LNCAP (cell line): Measurements from ENCODE around the gene RXRA.

Source experiments
- TF ChIP-seq, protein P1 (sequence below): fragments of 450-650 bp; IDR thresholded peaks from 2 replicates; pipeline ENCODE4 v1.5.1; 2017; ENCODE audit warnings: mild to moderate bottlenecking

Gene RXRA

GRCh38 chr9:134473141-134474054 lies 147.1 kb downstream of the RXRA start:
- TF ChIP-seq, protein P1, sequence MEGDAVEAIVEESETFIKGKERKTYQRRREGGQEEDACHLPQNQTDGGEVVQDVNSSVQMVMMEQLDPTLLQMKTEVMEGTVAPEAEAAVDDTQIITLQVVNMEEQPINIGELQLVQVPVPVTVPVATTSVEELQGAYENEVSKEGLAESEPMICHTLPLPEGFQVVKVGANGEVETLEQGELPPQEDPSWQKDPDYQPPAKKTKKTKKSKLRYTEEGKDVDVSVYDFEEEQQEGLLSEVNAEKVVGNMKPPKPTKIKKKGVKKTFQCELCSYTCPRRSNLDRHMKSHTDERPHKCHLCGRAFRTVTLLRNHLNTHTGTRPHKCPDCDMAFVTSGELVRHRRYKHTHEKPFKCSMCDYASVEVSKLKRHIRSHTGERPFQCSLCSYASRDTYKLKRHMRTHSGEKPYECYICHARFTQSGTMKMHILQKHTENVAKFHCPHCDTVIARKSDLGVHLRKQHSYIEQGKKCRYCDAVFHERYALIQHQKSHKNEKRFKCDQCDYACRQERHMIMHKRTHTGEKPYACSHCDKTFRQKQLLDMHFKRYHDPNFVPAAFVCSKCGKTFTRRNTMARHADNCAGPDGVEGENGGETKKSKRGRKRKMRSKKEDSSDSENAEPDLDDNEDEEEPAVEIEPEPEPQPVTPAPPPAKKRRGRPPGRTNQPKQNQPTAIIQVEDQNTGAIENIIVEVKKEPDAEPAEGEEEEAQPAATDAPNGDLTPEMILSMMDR: no peak

DNA sequence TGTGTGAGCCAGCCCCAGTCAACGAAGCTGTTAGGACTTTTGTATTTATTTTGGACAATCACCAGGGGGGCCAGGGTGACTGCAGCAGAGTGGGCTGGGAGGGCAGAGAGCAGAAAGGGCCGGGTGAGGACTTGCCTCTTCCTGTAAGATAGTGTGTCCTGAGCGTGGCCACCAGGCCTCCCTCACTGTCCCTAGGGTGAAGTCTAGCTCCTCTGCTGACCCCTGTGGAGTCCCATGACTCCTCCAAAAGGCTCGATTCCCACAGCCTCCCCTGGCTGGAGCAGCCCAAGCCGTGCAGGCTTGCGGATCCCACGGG lies 147.8 kb downstream of the RXRA start:
- TF ChIP-seq, protein P1: no peak

- TF ChIP-seq, protein P1: no peak
These were observed 148.9 kb downstream of the RXRA start for GRCh38 chr9:134475011-134475790.

GRCh38 chr9:134476272-134476941 lies 150.2 kb downstream of the RXRA start:
- TF ChIP-seq, protein P1: no peak

DNA sequence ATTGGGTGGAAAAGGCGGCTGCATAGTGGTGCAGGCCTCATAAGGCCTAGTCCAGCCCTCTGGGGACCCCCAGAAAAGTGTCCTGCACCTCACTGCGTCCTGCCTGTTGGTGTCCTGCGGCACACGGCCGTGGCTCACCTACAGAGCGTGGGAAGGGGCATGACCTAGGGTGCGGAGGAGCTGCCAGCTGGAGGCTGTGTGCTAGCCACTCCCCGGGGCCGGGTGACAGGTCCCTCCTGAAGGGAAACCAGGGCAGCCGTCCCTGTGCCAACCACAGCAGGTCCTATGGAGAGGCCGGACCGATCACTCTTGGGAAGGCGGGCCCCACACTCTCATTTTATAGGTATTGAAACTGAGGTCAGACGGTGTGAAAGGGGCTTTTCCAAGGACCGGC lies 150.7 kb downstream of the RXRA start:
- TF ChIP-seq, protein P1: no peak

- TF ChIP-seq, protein P1: no peak
These were observed 151.2 kb downstream of the RXRA start for GRCh38 chr9:134477342-134477925.

GRCh38 chr9:134477927-134478326 lies 151.7 kb downstream of the RXRA start:
- TF ChIP-seq, protein P1: no peak
